ENCODE measurements around the gene MAST1.
"Not testable (repeated sequence)": the region's sequence is repeated elsewhere in the genome, so short reads cannot be mapped to it uniquely, and the experiment has no call there.

The MAST1 gene

DNA sequence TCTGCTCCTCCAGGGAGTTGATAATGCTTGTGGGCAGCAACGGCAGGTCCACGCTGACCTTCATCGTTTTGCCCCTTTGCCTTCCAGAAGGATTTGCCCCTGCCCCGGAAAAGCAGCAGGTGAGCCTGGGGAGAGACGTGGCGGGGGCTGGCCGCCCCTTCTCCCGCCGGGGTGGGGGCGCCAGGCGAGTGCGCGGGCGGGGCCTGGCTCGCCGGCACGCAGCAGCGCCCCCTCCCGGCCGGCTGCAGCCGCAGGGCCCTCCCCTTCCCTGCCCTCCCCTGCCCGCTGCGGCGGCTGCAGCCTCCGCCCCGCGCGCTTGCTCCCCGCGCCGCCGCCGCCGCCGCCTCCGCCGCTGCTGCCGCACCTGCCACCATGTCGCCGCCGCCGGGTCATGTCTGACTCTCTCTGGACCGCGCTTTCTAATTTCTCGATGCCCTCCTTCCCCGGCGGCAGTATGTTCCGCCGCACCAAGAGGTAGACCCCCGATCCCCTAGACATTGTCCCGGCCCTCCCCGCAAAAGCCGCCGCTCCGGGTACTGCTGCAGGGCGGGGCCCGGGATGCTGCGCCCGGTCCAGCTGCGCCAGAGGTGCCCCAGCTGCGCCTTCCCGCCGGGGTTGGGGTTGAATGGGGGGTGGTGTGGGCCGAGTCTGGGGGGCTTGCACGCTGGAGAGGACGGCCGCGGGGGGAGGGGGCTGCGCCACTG lies at the start of gene MAST1:
Gene MAST1, plus strand, starts transcription at position 334 of the 704 bp plus-strand sequence. Its CDS starts 58 bp downstream, at position 392.
- DNase-seq: no peak

DNA sequence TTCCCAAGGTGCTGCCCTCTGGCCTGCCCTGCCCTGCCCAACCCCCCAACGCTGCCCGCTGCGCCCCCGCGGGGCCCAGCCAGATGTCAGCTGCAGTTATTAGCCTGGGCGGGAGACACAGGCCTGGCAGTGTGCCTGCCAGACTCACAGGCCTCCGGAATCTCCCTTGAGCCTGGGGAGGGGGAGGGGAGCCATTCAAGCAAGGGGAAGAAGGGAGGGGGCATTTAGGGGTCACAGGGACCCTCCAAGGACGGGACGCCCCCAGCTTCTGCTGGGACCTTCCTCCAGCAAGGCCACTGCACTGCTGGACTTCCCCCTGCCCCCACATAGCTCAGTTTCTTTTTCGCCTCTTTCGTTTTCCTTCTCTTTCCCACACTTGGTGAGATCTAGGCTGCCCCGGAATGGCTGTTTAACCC lies 49.6 kb upstream of the MAST1 start:
- DNase-seq: no peak

DNA sequence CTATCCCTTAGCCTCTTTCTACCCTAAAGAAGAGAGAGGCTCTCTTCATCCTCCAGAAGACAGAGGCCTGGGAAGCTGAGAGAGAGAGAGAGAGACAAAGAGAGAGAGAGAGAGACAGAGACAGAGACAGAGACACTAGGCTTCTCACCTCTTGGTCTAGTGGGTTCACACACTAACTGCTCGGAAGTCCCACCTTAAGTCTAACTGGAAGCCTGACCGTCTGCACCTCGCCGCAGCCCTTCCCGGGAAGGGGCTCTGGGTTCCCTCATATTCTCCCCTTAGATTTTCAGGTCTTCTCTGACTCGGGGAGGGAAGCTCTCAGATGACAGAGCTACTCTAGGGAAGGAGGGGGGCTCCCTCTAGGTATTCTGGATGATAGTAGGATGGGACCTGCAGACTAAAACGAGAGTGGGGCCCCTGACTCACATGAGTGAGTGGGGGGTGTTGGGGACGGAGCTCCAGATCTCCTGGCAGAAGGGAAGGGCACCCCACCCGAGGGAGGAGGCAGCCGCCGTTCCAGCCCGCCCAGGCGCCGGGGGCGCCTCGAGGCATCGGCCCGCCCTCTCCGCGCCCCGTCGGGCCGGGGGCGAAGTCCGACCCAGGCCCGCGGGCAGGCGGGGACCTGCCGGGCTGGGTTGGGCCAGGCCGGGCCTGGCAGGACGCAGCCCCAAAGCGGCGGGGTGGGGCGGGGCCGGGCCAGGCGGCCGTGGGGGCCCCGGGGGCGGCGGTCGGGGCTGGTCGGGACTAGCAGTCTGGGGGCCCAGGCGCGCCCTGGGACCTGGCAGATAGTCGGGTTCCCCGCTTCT lies 49.0 kb upstream of the MAST1 start:
- DNase-seq: no peak

DNA sequence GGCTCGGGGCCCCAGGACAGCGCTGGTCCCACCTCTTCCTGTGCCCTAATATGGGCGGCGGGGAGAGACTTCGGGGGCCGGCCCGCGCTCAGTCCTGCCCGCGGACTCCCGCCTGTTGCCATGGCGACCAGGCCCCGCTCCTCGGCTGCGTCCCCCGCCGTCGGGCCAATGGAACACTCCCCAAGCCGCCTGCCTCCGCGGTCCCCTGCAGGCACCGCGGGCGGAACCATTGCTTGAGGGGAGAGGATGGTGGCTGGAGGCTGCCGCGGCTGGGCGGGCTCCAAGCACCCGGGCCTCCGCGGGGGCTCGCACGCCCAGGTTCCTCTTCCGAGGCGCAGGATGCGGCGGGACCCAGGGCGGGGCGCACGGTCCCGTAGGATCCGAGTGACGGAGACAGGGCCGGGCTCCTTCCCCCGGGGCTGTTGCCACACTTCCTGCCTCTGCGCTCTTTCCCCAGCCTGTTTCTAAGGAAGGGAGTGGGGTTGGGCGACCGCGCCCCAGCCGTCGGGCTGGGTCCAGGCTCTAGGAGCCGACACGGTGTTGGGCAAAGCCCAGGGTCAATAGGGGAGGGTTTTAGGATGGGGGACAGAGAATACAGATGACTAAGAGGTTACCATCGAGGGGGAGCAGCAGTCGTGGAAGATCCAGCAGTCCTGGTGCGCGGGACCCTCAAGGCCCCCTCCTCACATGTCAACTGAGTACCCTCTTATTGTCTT lies 48.3 kb upstream of the MAST1 start:
- DNase-seq: no peak

DNA sequence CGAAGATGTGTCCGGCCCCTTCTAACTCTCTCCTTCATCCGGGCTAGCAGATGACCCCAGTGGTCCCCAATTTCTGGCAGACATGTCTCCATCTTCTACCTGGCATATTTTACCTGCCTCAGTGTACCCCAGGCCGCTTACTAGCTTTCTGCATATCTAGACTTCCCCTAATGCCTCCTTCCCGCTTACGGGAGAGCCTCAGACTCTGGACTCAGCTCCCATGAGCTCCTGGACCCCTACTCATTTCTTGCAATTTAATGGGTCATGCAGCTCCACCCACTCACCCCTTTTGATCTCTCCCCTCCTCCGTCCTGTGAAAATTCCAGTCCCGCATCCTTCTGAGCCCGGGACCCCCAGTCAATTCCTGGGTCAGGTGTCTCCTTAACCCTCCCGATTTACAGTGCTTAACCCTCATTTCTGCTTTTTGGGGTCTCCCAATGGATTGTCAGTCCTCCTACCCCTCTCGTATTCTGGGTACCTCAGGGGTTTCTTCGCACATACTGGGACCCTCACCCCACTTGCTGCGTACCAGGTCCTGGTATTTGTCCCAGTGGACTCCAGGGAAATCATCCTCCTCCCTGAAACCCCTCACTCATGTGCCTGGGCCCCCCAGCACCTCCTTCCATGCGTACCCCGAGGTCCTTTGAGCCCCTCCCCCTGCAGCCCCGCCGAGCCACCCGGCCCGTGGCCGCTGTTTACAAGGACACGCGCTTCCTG lies 47.5 kb upstream of the MAST1 start:
- no peak for DNase-seq

DNA sequence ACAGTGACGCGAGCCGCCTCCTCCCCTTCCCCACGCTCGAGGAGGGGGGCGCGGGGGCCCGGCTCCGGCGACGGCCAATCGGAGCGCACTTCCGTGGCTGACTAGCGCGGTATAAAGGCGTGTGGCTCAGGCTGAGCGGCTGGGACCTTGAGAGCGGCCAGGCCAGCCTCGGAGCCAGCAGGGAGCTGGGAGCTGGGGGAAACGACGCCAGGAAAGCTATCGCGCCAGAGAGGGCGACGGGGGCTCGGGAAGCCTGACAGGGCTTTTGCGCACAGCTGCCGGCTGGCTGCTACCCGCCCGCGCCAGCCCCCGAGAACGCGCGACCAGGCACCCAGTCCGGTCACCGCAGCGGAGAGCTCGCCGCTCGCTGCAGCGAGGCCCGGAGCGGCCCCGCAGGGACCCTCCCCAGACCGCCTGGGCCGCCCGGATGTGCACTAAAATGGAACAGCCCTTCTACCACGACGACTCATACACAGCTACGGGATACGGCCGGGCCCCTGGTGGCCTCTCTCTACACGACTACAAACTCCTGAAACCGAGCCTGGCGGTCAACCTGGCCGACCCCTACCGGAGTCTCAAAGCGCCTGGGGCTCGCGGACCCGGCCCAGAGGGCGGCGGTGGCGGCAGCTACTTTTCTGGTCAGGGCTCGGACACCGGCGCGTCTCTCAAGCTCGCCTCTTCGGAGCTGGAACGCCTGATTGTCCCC lies 46.8 kb upstream of the MAST1 start, which contains the start of gene JUNB:
Gene JUNB, plus strand, starts transcription at position 142 of the 706 bp plus-strand sequence. Its CDS starts 286 bp downstream, at position 428.
- no peak for DNase-seq

DNA sequence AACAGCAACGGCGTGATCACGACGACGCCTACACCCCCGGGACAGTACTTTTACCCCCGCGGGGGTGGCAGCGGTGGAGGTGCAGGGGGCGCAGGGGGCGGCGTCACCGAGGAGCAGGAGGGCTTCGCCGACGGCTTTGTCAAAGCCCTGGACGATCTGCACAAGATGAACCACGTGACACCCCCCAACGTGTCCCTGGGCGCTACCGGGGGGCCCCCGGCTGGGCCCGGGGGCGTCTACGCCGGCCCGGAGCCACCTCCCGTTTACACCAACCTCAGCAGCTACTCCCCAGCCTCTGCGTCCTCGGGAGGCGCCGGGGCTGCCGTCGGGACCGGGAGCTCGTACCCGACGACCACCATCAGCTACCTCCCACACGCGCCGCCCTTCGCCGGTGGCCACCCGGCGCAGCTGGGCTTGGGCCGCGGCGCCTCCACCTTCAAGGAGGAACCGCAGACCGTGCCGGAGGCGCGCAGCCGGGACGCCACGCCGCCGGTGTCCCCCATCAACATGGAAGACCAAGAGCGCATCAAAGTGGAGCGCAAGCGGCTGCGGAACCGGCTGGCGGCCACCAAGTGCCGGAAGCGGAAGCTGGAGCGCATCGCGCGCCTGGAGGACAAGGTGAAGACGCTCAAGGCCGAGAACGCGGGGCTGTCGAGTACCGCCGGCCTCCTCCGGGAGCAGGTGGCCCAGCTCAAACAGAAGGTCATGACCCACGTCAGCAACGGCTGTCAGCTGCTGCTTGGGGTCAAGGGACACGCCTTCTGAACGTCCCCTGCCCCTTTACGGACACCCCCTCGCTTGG lies 46.1 kb upstream of the MAST1 start:
- DNase-seq: no peak

DNA sequence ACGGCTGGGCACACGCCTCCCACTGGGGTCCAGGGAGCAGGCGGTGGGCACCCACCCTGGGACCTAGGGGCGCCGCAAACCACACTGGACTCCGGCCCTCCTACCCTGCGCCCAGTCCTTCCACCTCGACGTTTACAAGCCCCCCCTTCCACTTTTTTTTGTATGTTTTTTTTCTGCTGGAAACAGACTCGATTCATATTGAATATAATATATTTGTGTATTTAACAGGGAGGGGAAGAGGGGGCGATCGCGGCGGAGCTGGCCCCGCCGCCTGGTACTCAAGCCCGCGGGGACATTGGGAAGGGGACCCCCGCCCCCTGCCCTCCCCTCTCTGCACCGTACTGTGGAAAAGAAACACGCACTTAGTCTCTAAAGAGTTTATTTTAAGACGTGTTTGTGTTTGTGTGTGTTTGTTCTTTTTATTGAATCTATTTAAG lies 45.4 kb upstream of the MAST1 start:
- DNase-seq: no peak

DNA sequence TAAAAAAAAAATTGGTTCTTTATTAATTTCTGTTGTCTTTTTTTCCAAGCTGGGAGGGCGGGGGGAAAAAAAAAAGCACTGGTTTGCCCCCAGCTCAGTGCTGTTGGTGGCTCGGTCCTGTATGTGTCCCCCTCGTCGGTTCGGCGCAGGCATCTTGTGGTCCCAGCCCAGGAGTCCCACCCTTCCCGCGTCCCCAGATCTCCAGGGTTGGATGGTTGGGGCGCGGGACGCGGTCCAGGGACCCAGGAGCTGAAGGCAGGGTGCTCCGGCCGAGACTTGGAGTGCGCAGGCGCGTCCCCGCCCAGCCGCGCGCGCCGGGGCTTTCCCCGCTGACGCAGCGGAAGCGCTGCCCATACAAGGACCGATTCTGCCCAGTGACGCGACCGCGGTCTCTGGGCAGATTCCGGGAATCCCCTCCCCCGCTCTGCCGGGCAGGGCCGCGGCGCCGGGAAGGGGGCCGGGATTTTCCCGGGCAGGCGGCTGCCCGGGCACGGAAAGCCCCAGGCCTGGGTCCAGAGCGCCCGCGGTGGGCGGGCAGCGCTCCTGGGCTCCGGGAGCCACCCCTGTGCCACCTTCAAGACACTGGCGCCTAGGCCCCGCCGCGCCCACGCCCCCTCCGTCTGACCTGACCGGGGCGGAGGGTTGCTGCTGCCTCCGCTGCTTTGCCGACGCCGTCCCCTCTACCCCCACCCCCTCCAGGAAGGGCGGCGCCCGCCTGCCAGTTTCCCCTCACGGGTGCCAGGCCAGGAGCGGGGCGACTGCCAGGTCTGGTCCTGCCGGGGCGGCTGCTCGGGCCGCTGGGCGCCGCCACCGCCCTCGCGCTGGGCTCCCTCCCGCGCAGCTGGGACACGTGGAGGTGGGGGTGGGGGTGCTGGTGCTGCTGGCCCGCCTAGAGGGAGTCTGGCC lies 44.8 kb upstream of the MAST1 start:
- DNase-seq: peak; percentile 62

DNA sequence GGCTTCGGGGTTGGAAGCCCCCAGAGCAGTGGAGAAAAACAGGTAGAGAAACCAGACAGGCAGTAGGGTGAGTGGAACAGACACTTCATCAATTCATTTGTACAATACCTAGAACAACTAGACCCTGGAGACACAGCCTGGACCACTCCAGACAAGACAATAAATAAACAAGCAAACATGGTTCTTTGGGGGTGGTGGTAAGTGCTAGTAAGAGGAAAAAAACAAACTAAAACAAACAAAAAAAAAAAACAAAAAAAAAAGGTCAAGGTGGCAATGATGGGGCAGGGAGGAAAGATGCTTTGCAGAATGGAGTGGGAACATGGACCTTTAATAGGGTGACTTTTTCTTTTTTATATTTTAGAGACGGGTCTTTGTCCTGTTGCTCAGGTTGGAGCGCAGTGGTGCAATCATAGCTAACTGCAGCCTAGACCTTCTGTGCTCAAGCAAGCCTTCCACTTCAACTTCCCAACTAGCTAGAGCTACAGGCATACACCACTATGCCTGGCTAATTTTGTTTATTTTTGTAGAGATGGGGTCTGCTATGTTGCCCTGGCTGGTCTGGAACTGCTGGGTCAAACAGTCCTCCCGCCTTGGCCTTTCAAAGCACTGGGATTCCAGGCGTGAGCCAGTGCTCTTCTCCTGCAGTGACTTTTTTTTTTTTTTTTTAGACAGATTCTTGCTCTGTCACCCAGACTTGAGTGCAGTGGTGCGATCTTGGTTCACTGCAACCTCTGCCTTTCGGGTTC lies 43.9 kb upstream of the MAST1 start:
- DNase-seq: no peak

DNA sequence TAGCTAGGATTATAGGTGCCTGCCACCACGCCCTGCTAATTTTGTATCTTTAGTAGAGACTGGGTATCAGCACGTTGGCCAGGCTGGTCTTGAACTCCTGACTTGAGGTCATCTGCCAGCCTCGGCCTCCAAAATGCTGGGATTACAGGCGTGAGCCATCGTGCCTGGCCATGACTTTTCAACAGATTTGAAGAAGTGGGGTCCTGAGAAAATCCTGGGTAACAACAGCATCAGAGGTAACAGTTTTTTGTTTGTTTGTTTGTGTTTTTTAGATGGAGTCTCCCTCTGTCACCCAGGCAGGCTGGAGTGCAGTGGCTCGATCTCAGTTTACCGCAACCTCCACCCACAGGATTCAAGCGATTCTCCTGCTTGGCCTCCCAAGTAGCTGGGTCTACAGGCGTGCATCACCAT lies 43.3 kb upstream of the MAST1 start:
- DNase-seq: no peak

DNA sequence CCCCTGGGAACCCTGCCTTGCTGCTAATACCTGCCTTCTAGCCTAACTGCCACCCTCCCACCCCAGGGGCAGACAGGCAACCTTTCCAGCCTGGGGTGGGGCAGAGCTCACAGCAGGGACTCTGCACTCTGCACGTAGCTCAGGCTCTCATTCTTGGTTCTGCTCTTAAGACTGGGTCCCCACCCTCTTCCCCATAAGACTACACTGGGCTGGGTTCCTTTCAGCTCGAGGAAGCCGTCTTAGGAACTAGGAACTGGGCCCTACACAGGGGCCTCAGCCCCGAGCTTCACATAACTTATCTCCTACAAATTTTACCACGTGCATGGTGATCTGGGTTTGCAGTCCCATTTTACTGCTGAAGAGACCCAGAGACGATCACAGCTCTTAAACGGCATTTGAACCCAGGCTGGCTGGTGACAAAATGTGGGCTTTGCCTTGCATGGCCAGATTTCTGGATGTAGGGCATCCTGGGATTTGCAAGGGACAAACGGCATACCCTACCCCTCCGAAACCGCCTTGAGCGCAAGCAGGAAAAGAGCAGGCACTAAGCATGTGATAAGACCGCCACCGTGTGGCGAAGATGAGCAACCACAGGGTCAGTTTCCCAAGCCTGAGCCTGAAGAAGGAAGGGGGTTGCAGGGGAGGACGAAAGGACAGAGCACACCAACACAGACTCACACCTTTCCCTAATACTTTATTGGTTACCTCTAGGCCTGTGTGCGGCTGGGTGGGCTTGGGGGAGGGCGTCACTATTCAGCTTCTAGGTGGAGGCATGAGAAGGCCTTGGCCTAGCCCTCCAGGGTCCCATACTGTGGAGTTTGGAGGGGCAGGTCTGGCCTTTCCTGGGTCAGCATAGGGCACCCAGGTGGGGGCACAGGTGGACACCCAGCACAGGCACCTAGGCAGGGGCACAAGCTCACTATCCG lies 41.9 kb upstream of the MAST1 start:
- no peak for DNase-seq

DNA sequence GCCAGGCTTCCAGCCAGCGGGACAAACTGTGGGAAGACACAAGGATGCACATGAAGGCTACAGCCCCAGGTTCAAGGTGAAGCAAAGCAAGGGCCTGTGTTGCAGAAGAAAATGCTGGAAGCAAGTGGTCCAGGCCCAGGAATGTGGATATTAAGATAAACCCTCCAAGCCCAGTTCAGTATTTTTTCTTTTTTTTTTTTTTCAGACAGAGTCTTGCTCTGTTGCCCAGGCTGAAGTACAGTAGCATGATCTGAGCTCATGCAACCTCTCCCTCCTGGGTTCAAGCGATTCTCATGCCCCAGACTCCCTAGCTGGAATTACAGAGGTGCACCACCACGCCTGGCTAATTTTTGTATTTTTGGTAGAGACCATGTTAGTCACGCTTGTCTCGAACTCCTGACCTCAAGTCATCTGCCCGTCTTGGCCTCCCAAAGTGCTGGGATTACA lies 41.2 kb upstream of the MAST1 start:
- no peak for DNase-seq

DNA sequence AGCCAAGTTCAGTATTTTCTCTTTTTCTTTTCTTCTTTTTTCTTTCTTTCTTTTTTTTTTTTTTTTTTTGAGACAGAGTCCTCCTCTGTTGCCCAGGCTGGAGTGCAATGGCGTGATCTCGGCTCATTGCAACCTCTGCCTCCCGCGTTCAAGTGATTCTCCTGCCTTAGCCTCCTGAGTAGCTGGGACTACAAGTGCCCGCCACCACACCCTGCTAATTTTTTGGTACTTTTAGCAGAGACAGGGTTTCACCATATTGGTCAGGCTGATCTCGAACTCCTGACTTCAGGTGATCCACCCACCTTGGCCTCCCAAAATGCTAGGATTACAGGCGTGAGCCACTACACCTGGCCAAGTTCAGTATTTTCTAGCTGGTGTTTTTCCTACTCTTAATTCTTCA lies 40.7 kb upstream of the MAST1 start:
- not testable (repeated sequence) for DNase-seq

DNA sequence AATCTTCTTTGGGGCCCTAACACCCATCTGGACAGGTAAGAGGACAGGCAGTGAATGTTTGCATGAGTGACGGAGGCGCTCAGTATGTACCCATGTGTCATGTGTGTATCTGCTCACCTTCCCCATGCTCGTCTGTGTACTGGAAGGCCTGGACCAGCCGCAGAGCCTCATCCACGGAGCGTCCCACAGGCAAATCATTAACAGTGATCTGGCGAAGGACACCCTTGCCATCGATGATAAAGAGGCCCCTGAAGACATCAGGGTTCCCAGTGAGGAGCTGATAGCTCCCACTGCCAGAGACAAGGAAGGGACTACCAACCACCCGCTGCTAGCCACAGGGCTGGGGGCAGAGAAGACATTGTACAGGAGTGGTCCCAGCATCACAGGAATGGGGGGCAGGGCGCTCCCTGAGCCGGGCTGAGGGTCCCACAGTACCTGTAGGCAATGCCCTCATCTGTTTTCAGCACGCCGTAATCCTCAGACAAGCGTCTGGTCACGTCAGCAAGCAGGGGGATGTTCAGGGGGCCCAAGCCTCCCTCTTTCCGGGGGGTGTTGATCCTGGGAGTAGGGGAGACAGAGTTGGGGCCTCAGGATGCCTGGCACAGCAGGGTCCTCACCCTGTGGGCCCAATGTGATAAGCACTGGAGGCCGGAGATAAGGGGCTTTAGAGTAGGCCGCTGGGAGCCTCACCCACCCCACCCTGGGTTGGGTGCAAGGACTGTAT lies 38.4 kb upstream of the MAST1 start:
- no peak for DNase-seq

DNA sequence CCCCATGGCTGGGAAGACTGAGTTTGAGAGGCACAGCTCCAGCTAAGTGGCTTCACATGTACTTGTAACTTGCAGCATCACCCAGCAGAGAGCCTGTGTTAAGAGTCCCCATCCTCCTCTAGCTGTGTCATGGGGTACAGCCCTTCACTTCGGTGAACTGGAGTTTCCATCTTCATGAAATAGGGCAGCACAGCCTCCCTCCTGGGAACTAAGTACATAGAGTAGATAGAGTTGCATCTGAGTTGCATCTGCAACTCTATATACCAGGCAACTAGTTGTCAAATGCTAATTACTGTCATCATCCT lies 37.9 kb upstream of the MAST1 start:
- no peak for DNase-seq

DNA sequence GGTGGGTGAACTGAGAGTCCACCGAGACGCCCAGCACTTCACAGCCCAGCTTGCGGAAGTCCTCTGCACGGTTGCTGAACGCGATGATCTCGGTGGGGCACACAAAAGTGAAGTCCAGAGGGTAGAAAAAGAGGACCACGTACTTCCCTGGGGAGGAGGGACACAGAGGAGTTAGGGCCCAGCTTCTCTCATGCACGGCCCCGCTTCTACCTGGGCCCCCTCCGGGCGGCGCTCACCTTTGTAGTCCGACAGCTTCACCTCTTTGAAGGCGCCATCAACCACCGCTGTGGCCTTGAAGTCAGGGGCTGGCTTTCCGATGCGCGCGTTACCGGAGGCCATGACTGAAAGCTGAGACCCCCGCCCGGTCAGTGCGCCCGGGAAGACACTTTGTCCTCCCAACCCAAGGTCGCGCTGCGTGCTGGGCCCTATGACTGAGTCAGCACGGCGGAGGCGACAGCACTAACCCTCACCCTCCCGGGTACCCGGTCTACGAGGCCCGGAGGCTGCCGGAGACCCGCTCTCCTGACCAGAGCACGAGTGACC lies 37.3 kb upstream of the MAST1 start:
- DNase-seq: no peak

Measured in cortex of kidney (tissue), 1 donor.